ENCODE results near the gene NDUFB6. TPM values are rescaled to one million over a fixed set of nuclear protein-coding genes. Genes with fewer than 3 reads are reported as not detected.
A peak's percentile ranks its signal among the peaks of the same experiment; 100 is the strongest.

Gene NDUFB6
- total RNA-seq (2013; cell fraction: nucleolus; rRNA removed) = 8.1 and 8.8 TPM in 2 replicates
- total RNA-seq (2014; rRNA removed) (47.6 and 52.6 TPM in 2 replicates), total RNA-seq (2014; rRNA removed; fragmentation: Illumina TruSeq; extraction: Trizol) (35.3 and 40.3 TPM in 2 replicates), total RNA-seq (2021) (51.2 and 54.9 TPM in 2 replicates), polyA plus RNA-seq (2011; rRNA removed) (57.6 and 68.3 TPM in 2 replicates), polyA plus RNA-seq (2014; fragmentation: Illumina TruSeq; extraction: Trizol) (14.7 and 26.3 TPM in 2 replicates), polyA plus RNA-seq (2014; fragmentation: Nextera tagmentation; extraction: Ambion mirVana) (10 to 100 TPM; 80.8 to 84.3 TPM), polyA plus RNA-seq (2014; rRNA removed) (56.2 and 65.2 TPM in 2 replicates), polyA plus RNA-seq (2016; fragmentation: Nextera tagmentation; extraction: Ambion mirVana) (100 to 1,000 TPM; 237 to 269 TPM), polyA minus RNA-seq (2011; rRNA and poly(A)+ RNA removed) (3.3 and 7.5 TPM in 2 replicates), Bru-seq, nascent RNA (percentile 81 among the genes with signal in this experiment), BruChase-seq, experiment 1, labeled RNA remaining after a 6-hour chase (percentile 74 among the genes with signal in this experiment), BruChase-seq, experiment 2, labeled RNA remaining after a 2-hour chase (percentile 72 among the genes with signal in this experiment)
- 49.2 TPM for polyA plus RNA-seq (2011; ENCODE audit: low read depth)
- polyA plus RNA-seq (2011; cell fraction: cytosol; rRNA removed) = 41.9 and 48.8 TPM in 2 replicates
- 25.0 and 33.4 TPM in 2 replicates for polyA plus RNA-seq (2011; cell fraction: nucleus; rRNA removed)
- polyA plus RNA-seq (2012) = 35.2 and 38.4 TPM in 2 replicates
- 10.6 and 12.6 TPM in 2 replicates for polyA minus RNA-seq (2011; cell fraction: cytosol; rRNA and poly(A)+ RNA removed)
- polyA minus RNA-seq (2011; cell fraction: nucleus; rRNA and poly(A)+ RNA removed) = 8.1 and 9.9 TPM in 2 replicates
- long read RNA-seq, experiment 1, transcript NDUFB6-203 (4 exons, 1,366 nt) = major isoform, 87 of 96 reads
- long read RNA-seq, experiment 1, partial matches to known transcripts = 2 of 96 reads
- long read RNA-seq, experiment 1, other reads (novel, unspliced or antisense) = 3 of 96 reads
- long read RNA-seq, experiment 2, transcript NDUFB6-203 (4 exons, 1,366 nt) = major isoform, 191 of 235 reads
- long read RNA-seq, experiment 2, transcript NDUFB6-202 (3 exons, 761 nt) = minor isoform, 9 of 235 reads
- long read RNA-seq, experiment 2, transcript NDUFB6-201 (3 exons, 666 nt) = minor isoform, 11 of 235 reads
- long read RNA-seq, experiment 2, partial matches to known transcripts = 15 of 235 reads
- long read RNA-seq, experiment 2, other reads (novel, unspliced or antisense) = 9 of 235 reads

- Histone ChIP-seq H3K27ac (ENCODE audit: control insufficient read depth, insufficient read depth) (peak within 1 kb of the TSS; percentile 78), H3K9me3 (replicated peaks; ENCODE audit: control insufficient read depth, insufficient read depth, low read length) (no peaks in the 10 kb centered on the region), H3K27me3 (replicated peaks in 1 of 2; ENCODE audit: control insufficient read depth in 2 of 2, insufficient read depth in 2 of 2, low read length in 1 of 2) (no peaks in the 10 kb centered on the region), H3K36me3 (ENCODE audit: control insufficient read depth in 2 of 2, insufficient read depth in 2 of 2, low read length in 1 of 2) (no peaks in the 10 kb centered on the region; a peak in 1 of 4 replicates), H3K9ac (ENCODE audit: control insufficient read depth, insufficient read depth, low read length) (peak within 1 kb of the TSS; percentile 88), H3K4me3 (peak within 1 kb of the TSS; percentile 85), H4K20me1 (ENCODE audit: control insufficient read depth, insufficient read depth) (no peaks in the 10 kb centered on the region), H3K4me2 (ENCODE audit: control insufficient read depth, insufficient read depth) (peak within 1 kb of the TSS; percentile 96), H3K4me1 (ENCODE audit: control insufficient read depth, insufficient read depth, low read length) (peaks cover 4% of the 10 kb centered on the region; the same call in 1 of the 2 replicates), H3K79me2 (ENCODE audit: control insufficient read depth, insufficient read depth, low read length) (peaks cover 32% of the 10 kb centered on the region), H2AFZ (ENCODE audit: control insufficient read depth, low read depth, low read length) (peak within 1 kb of the TSS; percentile 95)
- DNase-seq (ENCODE audit: low read depth, low spot score) (peak; percentile 81), FAIRE-seq (peak; percentile 97), ATAC-seq (peak; percentile 93)
- WGBS (ENCODE audit: insufficient coverage, insufficient replicate concordance, low lambda C conversion rate, missing lambda C conversion rate) = 1% methylated on average over 36 of the region's 36 CpGs
- intact Hi-C loops (cut with micrococcal nuclease; ENCODE audit: unreplicated experiment) = loop anchor here (1.0 to 5.0 kb wide), 5 partner anchors 21 to 428 kb away; partner anchors contain the start of genes APTX, SMIM27 and TOPORS
- POLR2A ChIA-PET = interaction anchor here (0.7 to 2.1 kb wide), 4 partner anchors 22 to 194 kb away, joined by 3 to 12 read pairs (median 6); partner anchors contain the start of genes SMIM27 and TOPORS
- RAD21 ChIA-PET (ENCODE audit: unreplicated experiment) = interaction anchor here (1.1 to 12.1 kb wide), 10 partner anchors 9 to 196 kb away, joined by 3 to 368 read pairs (median 8); partner anchors contain the start of genes RIGI, SMIM27 and TOPORS
- SMC1A ChIA-PET (ENCODE audit: uncharacterized antibody, unreplicated experiment) = interaction anchor here (1.0 to 4.0 kb wide), 11 partner anchors 8 to 195 kb away, joined by 3 to 100 read pairs (median 11); partner anchors contain the start of genes ACO1 and RIGI
- CTCF ChIA-PET = interaction anchor here (0.7 to 4.2 kb wide), 17 partner anchors 9 to 396 kb away, joined by 3 to 182 read pairs (median 11); partner anchors contain the start of genes ACO1, RIGI, SMIM27 and TOPORS
- in situ Hi-C loops (cut with MboI) = no loop called here
- BruUV-seq (replicated peaks) = no TSS peak
- TF ChIP-seq REST (IDR thresholded peaks at IDR 0.05; ENCODE audit: low read depth, low read length) = no peak
- no peak for TF ChIP-seq SREBF2 (IDR thresholded peaks at IDR 0.05; ENCODE audit: low read length)
- no peak for TF ChIP-seq ZNF217 (IDR thresholded peaks at IDR 0.05)
- TF ChIP-seq ZBTB11 (CRISPR knock-in tag; IDR thresholded peaks at IDR 0.05) = peak; percentile 75
- TF ChIP-seq RBBP5 (conservative IDR thresholded peaks at IDR 0.05) = no peak; the same call in 1 of the 2 replicates
- TF ChIP-seq RELA (IDR thresholded peaks at IDR 0.05; ENCODE audit: borderline replicate concordance, partially characterized antibody) = peak; percentile 19
- no peak for TF ChIP-seq JUND (IDR thresholded peaks at IDR 0.05; ENCODE audit: low read depth, low read length)
- no peak for TF ChIP-seq WRNIP1 (IDR thresholded peaks at IDR 0.05; ENCODE audit: borderline replicate concordance, low read depth, low read length)
Observed at GRCh38 chr9:32572900-32573523, at the start of gene NDUFB6. Gene NDUFB6 (minus strand): TSS chr9:32573159. CDS start chr9:32573060, 99 bp downstream.

Measured in GM12878 (cell line).